Mesendoderm (in vitro differentiated cells): ENCODE results near the gene EFCAB11.

Experiments used
- DNase-seq: peaks from one replicate; pipeline ENCODE4 v3.0.0; 2013
- H2AK5ac ChIP-seq: 2 replicates; pipeline ENCODE4 v1.6.1; 2013; ENCODE audit warnings: low read length, inconsistent platforms
- H2BK120ac ChIP-seq: 2 replicates; pipeline ENCODE4 v1.6.1; 2013; ENCODE audit warnings: low read depth, mild to moderate bottlenecking, low read length, moderate library complexity, mixed read lengths
- H2BK15ac ChIP-seq: replicated peaks from 2 replicates; pipeline ENCODE4 v1.6.1; 2013; ENCODE audit warnings: low read depth, mild to moderate bottlenecking, moderate library complexity
- H2BK5ac ChIP-seq: 2 replicates; pipeline ENCODE4 v1.6.1; 2013; ENCODE audit warnings: low read length, inconsistent platforms
- H3K18ac ChIP-seq: 2 replicates; pipeline ENCODE4 v1.6.1; 2013; ENCODE audit warnings: mild to moderate bottlenecking, low read length, mixed read lengths
- H3K23ac ChIP-seq: one replicate; pipeline ENCODE4 v1.6.1; 2013; ENCODE audit warnings: low read length
- H3K27ac ChIP-seq: 2 replicates; pipeline ENCODE4 v1.5.1; 2013; ENCODE audit warnings: low read depth, mild to moderate bottlenecking, inconsistent platforms, low read length, moderate library complexity
- H3K27me3 ChIP-seq: 2 replicates; pipeline ENCODE4 v1.6.1; 2013; ENCODE audit warnings: low read length, control low read depth, mild to moderate bottlenecking, inconsistent platforms; ENCODE audit not compliant: insufficient read depth, poor library complexity
- H3K36me3 ChIP-seq: 2 replicates; pipeline ENCODE4 v1.6.1; 2013; ENCODE audit warnings: low read length, inconsistent platforms; ENCODE audit not compliant: control insufficient read depth, insufficient read depth
- H3K4ac ChIP-seq: one replicate; pipeline ENCODE4 v1.6.1; 2013; ENCODE audit warnings: low read depth, mild to moderate bottlenecking, low read length, moderate library complexity
- H3K4me1 ChIP-seq: 2 replicates; pipeline ENCODE4 v1.6.1; 2013; ENCODE audit warnings: low read depth, low read length, inconsistent platforms; ENCODE audit not compliant: control insufficient read depth
- H3K4me2 ChIP-seq: 2 replicates; pipeline ENCODE4 v1.6.1; 2013; ENCODE audit warnings: low read length
- H3K4me3 ChIP-seq: 2 replicates; pipeline ENCODE4 v1.5.1; 2013; ENCODE audit warnings: mild to moderate bottlenecking, low read length
- H3K56ac ChIP-seq: one replicate; pipeline ENCODE4 v1.6.1; 2013; ENCODE audit warnings: low read length
- H3K79me1 ChIP-seq: 2 replicates; pipeline ENCODE4 v1.6.1; 2013; ENCODE audit warnings: low read length, inconsistent platforms
- H3K79me2 ChIP-seq: 2 replicates; pipeline ENCODE4 v1.6.1; 2013; ENCODE audit warnings: mild to moderate bottlenecking, low read length; ENCODE audit not compliant: control insufficient read depth, insufficient read depth
- H3K9ac ChIP-seq: 2 replicates; pipeline ENCODE4 v1.6.1; 2013; ENCODE audit warnings: low read length, inconsistent platforms
- H4K5ac ChIP-seq: one replicate; pipeline ENCODE4 v1.6.1; 2013; ENCODE audit warnings: low read length
- H4K8ac ChIP-seq: one replicate; pipeline ENCODE4 v1.6.1; 2013; ENCODE audit warnings: low read depth, mild to moderate bottlenecking, control low read depth, low read length, moderate library complexity
- WGBS: extraction: QIAGEN DNeasy Blood & Tissue Kit; methylation state at CpG from one replicate; pipeline ENCODE4 v1.1.7; 2013; ENCODE audit warnings: low lambda C conversion rate, missing lambda C conversion rate; ENCODE audit not compliant: insufficient coverage; ENCODE audit errors: extremely low coverage; 5-methylcytosine and 5-hydroxymethylcytosine counted together

Gene EFCAB11

DNA sequence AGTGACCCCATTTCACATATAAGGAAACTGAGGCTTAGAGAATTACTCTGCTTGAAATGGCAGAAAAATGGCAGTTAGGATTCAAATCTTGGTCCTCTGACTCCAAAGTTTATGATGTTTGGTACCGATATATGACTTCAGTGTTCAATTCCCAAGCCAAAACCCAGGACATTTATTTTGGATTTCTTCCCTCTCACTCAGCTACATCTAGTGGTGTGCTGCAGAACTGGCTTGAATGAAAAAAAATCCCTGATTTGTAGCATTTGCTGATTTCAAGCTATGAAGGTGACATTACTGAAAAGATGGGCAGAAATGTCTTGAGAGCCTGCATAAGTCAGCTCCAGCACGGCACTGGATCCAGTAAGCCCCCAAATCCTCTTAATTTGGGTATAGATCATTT lies 106.4 kb downstream of the EFCAB11 start:
- no peak overlapping the region for H3K4ac ChIP-seq
- no peak overlapping the region for H2BK5ac ChIP-seq
- no peaks in the 10 kb centered on the region for H3K79me1 ChIP-seq
- H3K9ac ChIP-seq, result no peak overlapping the region
- DNase-seq, result no peak
- H2BK120ac ChIP-seq, result no peak overlapping the region
- no peaks in the 10 kb centered on the region for H3K36me3 ChIP-seq
- no peaks in the 10 kb centered on the region for H3K27me3 ChIP-seq
- H3K18ac ChIP-seq, result no peak overlapping the region
- peaks cover 2% of the 10 kb centered on the region for H3K4me1 ChIP-seq
- H2AK5ac ChIP-seq, result no peak overlapping the region
- H3K27ac ChIP-seq, result no peak overlapping the region
- no peak overlapping the region for H4K5ac ChIP-seq
- H2BK15ac ChIP-seq, result no peak overlapping the region
- no peak overlapping the region for H3K56ac ChIP-seq
- H4K8ac ChIP-seq, result no peak overlapping the region
- no peaks in the 10 kb centered on the region for H3K79me2 ChIP-seq
- H3K4me3 ChIP-seq, result no peak overlapping the region
- no peak overlapping the region for H3K4me2 ChIP-seq
- no peak overlapping the region for H3K23ac ChIP-seq
- WGBS, result no CpG with 5 or more reads among the region's 2 CpGs

DNA sequence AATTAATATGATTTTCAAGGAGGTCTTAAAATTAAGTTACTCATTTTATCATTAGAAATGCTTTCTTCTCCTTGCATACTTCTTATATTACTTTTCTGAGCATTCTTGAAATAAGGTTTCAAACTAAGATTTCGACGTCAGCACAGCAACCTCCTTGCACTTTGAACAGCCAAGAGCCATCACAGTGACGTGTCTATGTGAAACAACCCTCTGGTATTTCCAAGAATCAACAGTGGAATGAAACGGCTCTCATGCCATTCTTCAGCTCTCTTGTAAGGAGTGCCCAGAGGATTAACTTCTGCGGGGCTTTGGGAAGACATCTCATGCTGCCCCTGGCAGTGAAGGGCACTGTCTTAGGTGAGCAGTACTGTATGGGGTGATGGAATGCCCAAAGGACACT lies 109.2 kb downstream of the EFCAB11 start:
- peaks cover 2% of the 10 kb centered on the region for H3K4me1 ChIP-seq
- no peak overlapping the region for H2BK15ac ChIP-seq
- H2BK5ac ChIP-seq, result no peak overlapping the region
- no peak overlapping the region for H4K5ac ChIP-seq
- no peak overlapping the region for H2AK5ac ChIP-seq
- no peak overlapping the region for H3K18ac ChIP-seq
- H3K27ac ChIP-seq, result no peak overlapping the region
- no peaks in the 10 kb centered on the region for H3K79me1 ChIP-seq
- no peak overlapping the region for H3K4me2 ChIP-seq
- H3K23ac ChIP-seq, result no peak overlapping the region
- no peak overlapping the region for H3K9ac ChIP-seq
- no peaks in the 10 kb centered on the region for H3K27me3 ChIP-seq
- H4K8ac ChIP-seq, result no peak overlapping the region
- H3K4ac ChIP-seq, result no peak overlapping the region
- H2BK120ac ChIP-seq, result no peak overlapping the region
- H3K56ac ChIP-seq, result no peak overlapping the region
- no peak overlapping the region for H3K4me3 ChIP-seq
- no CpG with 5 or more reads among the region's 5 CpGs for WGBS
- H3K79me2 ChIP-seq, result no peaks in the 10 kb centered on the region
- no peak for DNase-seq
- no peaks in the 10 kb centered on the region for H3K36me3 ChIP-seq

DNA sequence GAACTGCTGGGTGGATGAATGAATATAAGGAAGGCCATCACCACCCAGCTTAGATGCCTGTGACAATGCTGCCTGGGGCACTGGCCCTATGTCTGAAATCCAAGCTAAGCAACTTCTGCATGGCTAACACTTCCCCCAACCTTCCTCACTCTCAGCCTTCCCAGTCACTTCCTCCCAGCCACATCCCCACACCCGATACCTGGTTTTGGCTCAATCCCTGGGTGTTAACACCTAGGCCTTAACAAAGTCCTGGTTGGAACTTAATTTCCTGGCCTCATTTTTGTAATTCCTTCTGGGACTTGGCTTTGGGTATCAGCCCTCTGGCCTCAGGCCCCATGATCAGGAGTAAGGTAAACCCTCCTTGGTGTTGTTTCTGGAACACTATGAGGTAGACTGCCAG lies 110.0 kb downstream of the EFCAB11 start:
- Histone ChIP-seq H3K4me1 (peaks cover 2% of the 10 kb centered on the region), H3K36me3 (no peaks in the 10 kb centered on the region), H3K4ac (no peak overlapping the region), H2AK5ac (no peak overlapping the region), H3K18ac (no peak overlapping the region), H3K4me3 (no peak overlapping the region), H3K23ac (no peak overlapping the region), H3K4me2 (no peak overlapping the region), H3K79me2 (no peaks in the 10 kb centered on the region), H3K56ac (peak overlapping the region; percentile 11), H3K79me1 (no peaks in the 10 kb centered on the region), H4K5ac (no peak overlapping the region), H3K9ac (no peak overlapping the region), H3K27ac (no peak overlapping the region), H2BK120ac (no peak overlapping the region), H3K27me3 (no peaks in the 10 kb centered on the region), H2BK15ac (no peak overlapping the region), H4K8ac (no peak overlapping the region), H2BK5ac (no peak overlapping the region)
- no CpG with 5 or more reads among the region's 1 CpG for WGBS
- peak; percentile 80 for DNase-seq

DNA sequence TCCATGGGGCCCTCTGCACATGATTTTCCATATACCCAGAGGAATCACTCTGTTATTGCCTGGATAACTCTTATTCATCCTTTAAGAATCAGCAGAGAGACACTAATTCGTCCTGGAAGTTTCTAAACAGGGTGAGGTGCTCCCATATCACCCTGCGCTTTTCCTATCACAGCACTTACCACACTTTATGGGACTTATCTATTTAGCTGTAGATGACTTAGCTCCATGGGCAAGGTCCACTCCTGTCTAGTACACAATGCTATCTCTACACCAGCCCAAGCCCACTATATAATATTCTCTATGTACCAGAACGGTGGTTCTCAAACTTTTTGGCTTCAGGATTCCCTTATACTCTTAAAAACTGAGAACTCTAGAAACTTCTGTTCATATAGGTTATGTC lies 111.7 kb downstream of the EFCAB11 start:
- H3K4me2 ChIP-seq, result no peak overlapping the region
- no peak overlapping the region for H2BK5ac ChIP-seq
- H3K27ac ChIP-seq, result no peak overlapping the region
- no peaks in the 10 kb centered on the region for H3K79me2 ChIP-seq
- H3K56ac ChIP-seq, result no peak overlapping the region
- H3K9ac ChIP-seq, result no peak overlapping the region
- DNase-seq, result no peak
- no peak overlapping the region for H2AK5ac ChIP-seq
- H3K18ac ChIP-seq, result no peak overlapping the region
- H3K23ac ChIP-seq, result no peak overlapping the region
- H4K5ac ChIP-seq, result no peak overlapping the region
- H4K8ac ChIP-seq, result no peak overlapping the region
- no peak overlapping the region for H3K4ac ChIP-seq
- no peaks in the 10 kb centered on the region for H3K36me3 ChIP-seq
- H3K4me3 ChIP-seq, result no peak overlapping the region
- no CpG with 5 or more reads among the region's 3 CpGs for WGBS
- peaks cover 2% of the 10 kb centered on the region for H3K4me1 ChIP-seq
- H3K79me1 ChIP-seq, result no peaks in the 10 kb centered on the region
- H2BK120ac ChIP-seq, result no peak overlapping the region
- H3K27me3 ChIP-seq, result no peaks in the 10 kb centered on the region
- H2BK15ac ChIP-seq, result no peak overlapping the region

DNA sequence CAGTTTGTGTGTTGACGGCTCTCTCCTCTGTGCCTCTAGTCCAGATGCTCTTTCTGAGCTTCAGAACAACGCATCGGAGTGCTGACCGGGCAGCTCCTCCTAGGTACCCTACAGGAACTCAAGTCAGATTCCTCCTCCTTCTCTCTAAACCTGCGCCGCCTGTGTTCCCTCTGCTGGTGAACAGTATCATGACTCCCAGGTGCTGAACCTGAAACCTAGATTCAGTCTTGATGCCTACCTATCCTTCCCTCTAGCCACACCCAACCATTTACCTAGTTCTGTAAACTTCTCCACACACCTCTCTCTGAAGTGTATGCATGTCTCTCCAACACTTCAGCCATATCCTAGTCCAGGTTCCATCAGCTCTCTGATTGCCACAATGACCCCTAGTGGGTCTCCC lies 112.7 kb downstream of the EFCAB11 start:
- no peak overlapping the region for H2BK15ac ChIP-seq
- H2AK5ac ChIP-seq, result no peak overlapping the region
- H3K4me1 ChIP-seq, result peaks cover 2% of the 10 kb centered on the region
- H3K36me3 ChIP-seq, result no peaks in the 10 kb centered on the region
- H3K4me2 ChIP-seq, result no peak overlapping the region
- no peak overlapping the region for H2BK120ac ChIP-seq
- H3K56ac ChIP-seq, result no peak overlapping the region
- H3K4ac ChIP-seq, result no peak overlapping the region
- H3K18ac ChIP-seq, result no peak overlapping the region
- peak; percentile 61 for DNase-seq
- no peak overlapping the region for H3K23ac ChIP-seq
- WGBS, result no CpG with 5 or more reads among the region's 6 CpGs
- no peak overlapping the region for H3K9ac ChIP-seq
- no peak overlapping the region for H3K27ac ChIP-seq
- no peak overlapping the region for H3K4me3 ChIP-seq
- H4K5ac ChIP-seq, result no peak overlapping the region
- H3K27me3 ChIP-seq, result no peaks in the 10 kb centered on the region
- H2BK5ac ChIP-seq, result no peak overlapping the region
- H3K79me1 ChIP-seq, result no peaks in the 10 kb centered on the region
- H4K8ac ChIP-seq, result no peak overlapping the region
- no peaks in the 10 kb centered on the region for H3K79me2 ChIP-seq

DNA sequence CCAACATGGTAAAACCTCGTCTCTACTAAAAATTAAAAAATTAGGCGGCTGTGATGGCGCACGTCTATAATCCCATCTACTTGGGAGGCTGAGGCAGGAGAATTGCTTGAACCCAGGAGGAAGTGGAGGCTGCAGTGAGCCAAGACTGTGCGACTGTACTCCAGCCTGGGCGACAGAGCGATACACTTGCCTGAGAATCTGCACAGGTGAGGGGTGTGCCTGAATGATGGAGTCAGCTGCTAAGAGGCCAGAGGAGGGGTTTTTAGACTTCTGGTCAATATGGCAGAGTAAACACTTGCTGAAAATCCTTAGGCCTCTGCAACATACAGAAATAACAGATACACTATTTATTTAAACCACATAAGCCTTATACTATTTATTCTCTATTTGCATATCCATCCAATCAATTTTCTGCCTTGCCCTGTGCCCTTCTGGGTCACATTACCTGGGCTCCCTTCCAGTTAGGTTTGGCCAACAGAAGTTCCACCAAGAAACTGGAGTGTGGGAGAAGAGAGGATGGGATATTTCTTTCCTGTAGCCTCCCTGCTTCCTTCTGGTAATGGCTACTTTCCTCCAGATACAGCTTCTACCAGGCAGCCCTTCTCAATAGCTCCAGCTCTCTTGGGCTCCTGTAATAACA lies 117.6 kb downstream of the EFCAB11 start:
- Histone ChIP-seq H2BK120ac (no peak overlapping the region), H3K4me1 (peaks cover 5% of the 10 kb centered on the region), H3K27me3 (no peaks in the 10 kb centered on the region), H3K18ac (no peak overlapping the region), H3K56ac (no peak overlapping the region), H3K79me2 (no peaks in the 10 kb centered on the region), H2AK5ac (no peak overlapping the region), H2BK15ac (no peak overlapping the region), H3K79me1 (no peaks in the 10 kb centered on the region), H3K9ac (no peak overlapping the region), H3K4me2 (no peak overlapping the region), H3K27ac (no peak overlapping the region), H2BK5ac (no peak overlapping the region), H4K5ac (no peak overlapping the region), H3K23ac (no peak overlapping the region), H4K8ac (no peak overlapping the region), H3K4me3 (no peak overlapping the region), H3K36me3 (no peaks in the 10 kb centered on the region), H3K4ac (no peak overlapping the region)
- no CpG with 5 or more reads among the region's 7 CpGs for WGBS
- DNase-seq, result no peak
